Measurements from ENCODE around the gene GYG1.

GRCh38 chr3:148975696-148976095, 15.6 kb upstream of the GYG1 start:
- TF ChIP-seq EZH2 (optimal IDR thresholded peaks at IDR 0.05; ENCODE audit: low read depth, low read length) (no peak), CTCF (IDR thresholded peaks at IDR 0.05; ENCODE audit: low read length) (no peak)
